ENCODE results near the gene DOCK6.

GRCh38 chr19:11265177-11265784 lies 3.0 kb upstream of the DOCK6 start:
- TF ChIP-seq, protein P1, sequence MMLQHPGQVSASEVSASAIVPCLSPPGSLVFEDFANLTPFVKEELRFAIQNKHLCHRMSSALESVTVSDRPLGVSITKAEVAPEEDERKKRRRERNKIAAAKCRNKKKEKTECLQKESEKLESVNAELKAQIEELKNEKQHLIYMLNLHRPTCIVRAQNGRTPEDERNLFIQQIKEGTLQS (IDR thresholded peaks at IDR 0.05; ENCODE audit: borderline replicate concordance, extremely low read depth, low read depth, low read length) = no peak
- TF ChIP-seq NFYA (IDR thresholded peaks at IDR 0.05; ENCODE audit: borderline replicate concordance, low read depth, low read length) (no peak), POLR2A (IDR thresholded peaks at IDR 0.05; ENCODE audit: low read depth, low read length) (no peak), SIX5 (IDR thresholded peaks at IDR 0.05; ENCODE audit: low read depth, low read length, severe bottlenecking) (no peak), SIN3A (IDR thresholded peaks at IDR 0.05; ENCODE audit: low read depth, low read length) (no peak), ELK1 (IDR thresholded peaks at IDR 0.05; ENCODE audit: low read depth, low read length) (no peak), SMC3 (IDR thresholded peaks at IDR 0.05; ENCODE audit: borderline replicate concordance, low read length) (no peak), FOS (IDR thresholded peaks at IDR 0.05; ENCODE audit: borderline replicate concordance, extremely low read depth, insufficient read length) (no peak)
- TF ChIP-seq, protein P2, sequence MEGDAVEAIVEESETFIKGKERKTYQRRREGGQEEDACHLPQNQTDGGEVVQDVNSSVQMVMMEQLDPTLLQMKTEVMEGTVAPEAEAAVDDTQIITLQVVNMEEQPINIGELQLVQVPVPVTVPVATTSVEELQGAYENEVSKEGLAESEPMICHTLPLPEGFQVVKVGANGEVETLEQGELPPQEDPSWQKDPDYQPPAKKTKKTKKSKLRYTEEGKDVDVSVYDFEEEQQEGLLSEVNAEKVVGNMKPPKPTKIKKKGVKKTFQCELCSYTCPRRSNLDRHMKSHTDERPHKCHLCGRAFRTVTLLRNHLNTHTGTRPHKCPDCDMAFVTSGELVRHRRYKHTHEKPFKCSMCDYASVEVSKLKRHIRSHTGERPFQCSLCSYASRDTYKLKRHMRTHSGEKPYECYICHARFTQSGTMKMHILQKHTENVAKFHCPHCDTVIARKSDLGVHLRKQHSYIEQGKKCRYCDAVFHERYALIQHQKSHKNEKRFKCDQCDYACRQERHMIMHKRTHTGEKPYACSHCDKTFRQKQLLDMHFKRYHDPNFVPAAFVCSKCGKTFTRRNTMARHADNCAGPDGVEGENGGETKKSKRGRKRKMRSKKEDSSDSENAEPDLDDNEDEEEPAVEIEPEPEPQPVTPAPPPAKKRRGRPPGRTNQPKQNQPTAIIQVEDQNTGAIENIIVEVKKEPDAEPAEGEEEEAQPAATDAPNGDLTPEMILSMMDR (IDR thresholded peaks at IDR 0.05 in 2 of 3, conservative IDR thresholded peaks at IDR 0.05 in 1 of 3; ENCODE audit: control insufficient read depth in 2 of 3, extremely low read depth in 1 of 3, insufficient read depth in 1 of 3, low read depth in 3 of 3, low read length in 3 of 3) = no peak
